GM18507 (cell line): ENCODE data around the gene APOLD1.
"Not testable (repeated sequence)": the region's sequence is repeated elsewhere in the genome, so short reads cannot be mapped to it uniquely, and the experiment has no call there.

Experiments used
- DNase-seq: peaks from one replicate; pipeline ENCODE4 v3.0.0; 2011; ENCODE audit warnings: low read depth; ENCODE audit not compliant: insufficient read length; ENCODE audit errors: extremely low spot score
- FAIRE-seq: peaks from 2 replicates; lab custom pipeline; 2011; peaks lifted over from hg19 to GRCh38; lab: Jason Lieb, UNC

Gene APOLD1

GRCh38 chr12:12779529-12779928, 5.9 kb upstream of the APOLD1 start:
- DNase-seq (no peak), FAIRE-seq (no peak)

GRCh38 chr12:12784116-12784515, 1.3 kb upstream of the APOLD1 start:
- FAIRE-seq (no peak), DNase-seq (no peak)

- FAIRE-seq (no peak), DNase-seq (no peak)
Observed at GRCh38 chr12:12786351-12786705, 869 bp downstream of the APOLD1 start.

GRCh38 chr12:12786706-12787601, 1.5 kb downstream of the APOLD1 start:
- FAIRE-seq = peak; percentile 60
- DNase-seq = peak; percentile 89

GRCh38 chr12:12788131-12788530, 2.7 kb downstream of the APOLD1 start:
- no peak for FAIRE-seq
- no peak for DNase-seq

- FAIRE-seq (peak; percentile 95), DNase-seq (no peak)
Observed at GRCh38 chr12:12788675-12789368, 3.4 kb downstream of the APOLD1 start.

- FAIRE-seq = no peak
- no peak for DNase-seq
Observed at GRCh38 chr12:12790956-12791355, 5.5 kb downstream of the APOLD1 start.

- FAIRE-seq = no peak
- no peak for DNase-seq
Observed at GRCh38 chr12:12791756-12792369, 6.4 kb downstream of the APOLD1 start.

GRCh38 chr12:12792421-12792820, 7.0 kb downstream of the APOLD1 start:
- no peak for FAIRE-seq

GRCh38 chr12:12794686-12795085, 9.2 kb downstream of the APOLD1 start:
- no peak for FAIRE-seq
- no peak for DNase-seq

More at GRCh38 chr12:12792421-12792820, 7.0 kb downstream of the APOLD1 start:
- DNase-seq = no peak

- no peak for FAIRE-seq
- no peak for DNase-seq
Observed at GRCh38 chr12:12796171-12796570, 10.7 kb downstream of the APOLD1 start.

- DNase-seq = no peak
- FAIRE-seq = no peak
Observed at GRCh38 chr12:12796928-12797793, 11.7 kb downstream of the APOLD1 start.

GRCh38 chr12:12797794-12798152, 12.3 kb downstream of the APOLD1 start:
- no peak for DNase-seq
- no peak for FAIRE-seq

- FAIRE-seq (no peak), DNase-seq (no peak)
Observed at GRCh38 chr12:12798480-12798879, 13.0 kb downstream of the APOLD1 start.

- FAIRE-seq = no peak
- no peak for DNase-seq
Observed at GRCh38 chr12:12799163-12799920, 13.9 kb downstream of the APOLD1 start.

- DNase-seq (no peak), FAIRE-seq (no peak)
Observed at GRCh38 chr12:12800406-12801180, 15.1 kb downstream of the APOLD1 start.

GRCh38 chr12:12801656-12802055, 16.2 kb downstream of the APOLD1 start:
- not testable (repeated sequence) for DNase-seq, FAIRE-seq

- peak; percentile 84 for FAIRE-seq
- DNase-seq = peak; percentile 52
Observed at GRCh38 chr12:12803186-12803585, 17.7 kb downstream of the APOLD1 start.
